Measurements from ENCODE around the gene TRIP4.
"Not testable (repeated sequence)": the region's sequence is repeated elsewhere in the genome, so short reads cannot be mapped to it uniquely, and the experiment has no call there.

The TRIP4 gene

DNA sequence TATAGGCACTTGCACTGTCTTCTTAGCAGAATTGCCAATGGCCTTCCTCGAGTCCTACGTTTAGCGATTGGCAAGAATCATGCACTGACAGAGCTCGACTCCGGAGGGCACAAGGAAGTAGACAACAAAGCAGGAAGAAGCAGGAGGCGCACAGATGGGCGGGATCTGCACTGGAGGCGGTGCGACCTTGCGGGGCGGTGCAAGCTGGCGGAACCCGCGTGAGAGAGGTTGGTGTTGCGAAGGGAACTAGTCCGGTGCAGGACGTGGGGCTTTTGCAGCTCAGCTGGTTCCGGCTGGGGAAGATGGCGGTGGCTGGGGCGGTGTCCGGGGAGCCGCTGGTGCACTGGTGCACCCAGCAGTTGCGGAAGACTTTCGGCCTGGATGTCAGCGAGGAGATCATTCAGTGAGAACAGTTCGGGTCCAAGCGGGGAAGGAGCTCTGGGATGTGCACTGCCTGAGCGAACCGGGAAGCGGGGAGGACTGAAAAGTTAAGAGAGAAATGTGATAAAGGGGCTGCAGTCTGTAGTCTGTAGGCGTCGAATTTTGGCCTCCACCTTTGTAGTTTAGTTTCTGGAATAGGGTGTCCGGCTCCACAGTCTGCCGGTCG lies at the start of gene TRIP4:
TSS of gene TRIP4 (plus strand) at position 275 of the 607 bp plus-strand sequence. CDS start at position 303, 28 bp downstream.
- DNase-seq, result peak; percentile 99

DNA sequence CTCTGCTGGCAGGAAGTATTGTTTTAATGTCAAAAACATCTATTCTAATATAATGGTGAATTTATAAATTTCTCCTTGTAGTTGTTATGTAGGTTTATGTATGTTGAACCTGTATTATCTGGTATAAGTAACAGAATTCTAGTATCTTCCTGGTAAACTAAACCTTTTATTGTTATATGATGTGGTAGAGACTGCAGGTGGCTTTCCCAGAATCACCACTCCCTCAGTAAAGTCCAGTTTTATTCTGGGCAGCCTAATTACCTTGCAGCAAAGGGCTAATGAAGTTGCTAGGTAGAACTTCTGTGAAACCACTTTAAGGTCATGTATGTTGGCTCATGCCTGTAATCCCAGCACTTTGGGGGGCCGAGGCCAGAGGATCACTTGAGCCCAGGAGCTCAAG lies 47.3 kb upstream of the TRIP4 start:
- DNase-seq, result no peak

GRCh38 chr15:64341961-64342360 lies 45.7 kb upstream of the TRIP4 start:
- no peak for DNase-seq

GRCh38 chr15:64343222-64343621 lies 44.4 kb upstream of the TRIP4 start:
- no peak for DNase-seq

- no peak for DNase-seq
Measured at GRCh38 chr15:64343841-64344240, 43.8 kb upstream of the TRIP4 start.

- DNase-seq, result no peak
Measured at GRCh38 chr15:64344651-64345294, 42.9 kb upstream of the TRIP4 start.

DNA sequence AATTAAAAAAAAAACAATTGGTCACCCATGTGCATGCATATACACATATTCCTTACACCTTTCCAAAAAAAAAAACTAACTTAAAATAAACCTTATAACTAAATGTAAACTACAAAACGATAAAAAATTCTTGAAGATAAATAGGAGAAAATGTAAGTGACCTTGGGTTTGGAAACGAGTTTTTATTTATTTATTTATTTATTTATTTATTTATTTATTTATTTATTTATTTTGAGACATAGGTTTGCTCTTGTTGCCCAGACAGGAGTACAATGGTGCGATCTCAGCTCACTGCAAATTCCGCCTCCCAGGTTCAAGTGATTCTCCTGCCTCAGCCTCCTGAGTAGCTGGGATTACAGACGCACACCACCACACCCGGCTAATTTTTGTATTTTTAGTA lies 41.4 kb upstream of the TRIP4 start:
- not testable (repeated sequence) for DNase-seq

DNA sequence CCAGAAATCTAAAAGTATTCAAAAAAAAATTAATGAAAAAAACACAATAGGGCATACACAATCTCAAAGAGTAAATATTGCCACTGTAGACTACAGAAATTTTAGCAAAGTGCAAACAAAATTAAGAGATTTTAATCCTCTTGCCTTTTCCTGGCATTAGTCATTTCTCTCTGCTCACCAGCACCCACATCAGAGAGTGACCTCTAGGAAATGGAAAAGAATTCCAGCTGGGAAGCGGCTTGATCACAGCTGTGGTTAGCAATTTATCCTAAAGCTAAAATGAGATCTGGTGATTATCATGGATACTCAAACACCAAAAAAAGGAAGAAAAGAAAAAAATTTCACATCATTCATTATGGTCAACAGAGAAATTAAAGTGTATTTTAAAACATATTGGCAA lies 39.2 kb upstream of the TRIP4 start:
- no peak for DNase-seq

DNA sequence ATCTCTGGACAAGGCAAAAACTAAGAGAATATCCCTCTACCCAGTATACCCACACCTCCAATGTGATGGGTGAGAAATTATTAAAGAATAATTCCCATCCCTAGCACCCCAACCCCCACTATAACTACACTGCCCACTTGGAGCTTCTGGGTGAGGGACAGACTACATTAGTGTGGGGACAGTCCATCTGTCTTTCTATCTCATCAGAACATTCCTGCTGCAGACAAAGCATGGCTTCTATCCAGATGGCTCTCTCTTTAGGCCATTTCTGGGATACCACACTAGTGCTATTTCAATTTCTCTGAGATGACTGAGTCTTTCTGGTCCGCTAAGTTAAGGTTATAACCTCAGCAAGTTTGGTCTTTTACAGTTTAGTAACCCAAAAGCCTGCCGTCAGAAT lies 38.3 kb upstream of the TRIP4 start:
- no peak for DNase-seq

DNA sequence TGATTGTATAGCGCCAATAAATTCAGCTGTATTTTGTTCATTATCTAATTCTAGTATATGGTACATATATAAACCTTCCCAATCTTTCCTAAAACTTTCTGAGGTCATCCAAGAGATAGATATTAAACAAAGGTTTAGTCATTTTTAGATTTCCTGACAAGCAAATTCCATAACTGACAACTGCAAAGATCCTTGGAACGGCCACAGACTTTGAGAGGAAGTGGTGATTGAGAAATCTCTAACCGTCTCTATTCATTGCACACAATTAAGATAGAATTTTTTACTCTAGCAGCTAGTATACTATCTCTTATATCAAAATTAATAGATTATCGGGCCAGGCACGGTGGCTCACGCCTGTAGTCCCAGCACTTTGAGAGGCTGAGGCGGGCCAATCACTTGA lies 36.4 kb upstream of the TRIP4 start:
- DNase-seq, result no peak

DNA sequence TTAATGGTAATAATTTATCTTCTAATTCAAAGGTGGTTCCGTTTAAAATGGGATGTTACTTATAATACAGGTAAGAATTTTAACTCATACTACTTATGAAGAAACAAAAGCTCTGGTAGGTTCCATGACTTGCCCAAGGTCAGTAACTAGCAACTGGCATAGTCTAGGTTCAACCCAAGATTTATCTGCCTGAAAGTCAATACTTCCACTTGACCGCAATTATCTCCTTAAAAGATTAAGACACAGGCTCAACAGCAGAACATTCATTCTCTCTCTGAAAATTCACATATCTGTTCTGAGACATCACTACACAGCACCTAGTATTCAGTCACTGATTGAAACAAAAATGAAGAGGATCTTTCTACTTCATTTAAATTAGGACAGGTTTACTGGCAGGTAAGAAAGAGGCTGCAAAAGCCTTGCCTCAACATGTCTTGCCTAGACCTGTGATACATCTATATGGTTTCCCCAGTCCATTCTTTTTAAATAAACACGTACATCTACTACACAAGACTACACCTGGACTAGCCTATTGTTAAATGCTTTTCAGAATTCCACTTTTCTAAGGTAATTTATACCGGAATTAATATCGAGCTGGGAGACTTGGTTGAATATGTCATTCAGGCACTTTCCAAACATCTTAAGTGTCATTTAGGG lies 32.8 kb upstream of the TRIP4 start:
- no peak for DNase-seq

DNA sequence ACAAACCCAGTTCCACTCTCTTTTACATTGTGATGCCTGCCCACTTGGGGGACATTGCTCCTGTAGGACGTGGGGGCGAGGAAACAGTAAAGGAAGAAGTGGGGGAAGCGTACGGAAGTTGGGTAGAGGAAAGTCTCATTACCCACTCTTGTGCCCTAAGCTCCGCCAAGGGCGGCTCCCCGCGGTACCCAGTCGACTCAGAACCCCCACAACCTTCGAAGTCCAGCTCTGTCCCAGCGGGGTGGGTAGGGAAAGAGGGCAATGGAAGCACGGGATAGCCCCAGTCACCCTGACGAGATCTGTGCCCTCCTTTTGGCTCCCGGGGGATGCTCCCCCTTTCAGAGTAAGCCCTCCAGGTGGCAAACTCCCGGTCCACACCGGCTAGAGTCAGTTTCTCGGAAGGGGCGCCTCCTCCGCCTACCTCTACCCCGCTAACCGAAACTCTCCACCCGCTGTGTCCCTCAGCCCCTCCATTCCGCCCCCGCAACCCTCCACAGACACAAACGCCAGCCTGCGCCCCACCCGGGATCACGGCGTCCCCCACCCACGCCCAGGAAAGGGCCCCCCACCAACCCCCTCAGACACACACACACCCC lies 32.2 kb upstream of the TRIP4 start:
- peak; percentile 51 for DNase-seq

DNA sequence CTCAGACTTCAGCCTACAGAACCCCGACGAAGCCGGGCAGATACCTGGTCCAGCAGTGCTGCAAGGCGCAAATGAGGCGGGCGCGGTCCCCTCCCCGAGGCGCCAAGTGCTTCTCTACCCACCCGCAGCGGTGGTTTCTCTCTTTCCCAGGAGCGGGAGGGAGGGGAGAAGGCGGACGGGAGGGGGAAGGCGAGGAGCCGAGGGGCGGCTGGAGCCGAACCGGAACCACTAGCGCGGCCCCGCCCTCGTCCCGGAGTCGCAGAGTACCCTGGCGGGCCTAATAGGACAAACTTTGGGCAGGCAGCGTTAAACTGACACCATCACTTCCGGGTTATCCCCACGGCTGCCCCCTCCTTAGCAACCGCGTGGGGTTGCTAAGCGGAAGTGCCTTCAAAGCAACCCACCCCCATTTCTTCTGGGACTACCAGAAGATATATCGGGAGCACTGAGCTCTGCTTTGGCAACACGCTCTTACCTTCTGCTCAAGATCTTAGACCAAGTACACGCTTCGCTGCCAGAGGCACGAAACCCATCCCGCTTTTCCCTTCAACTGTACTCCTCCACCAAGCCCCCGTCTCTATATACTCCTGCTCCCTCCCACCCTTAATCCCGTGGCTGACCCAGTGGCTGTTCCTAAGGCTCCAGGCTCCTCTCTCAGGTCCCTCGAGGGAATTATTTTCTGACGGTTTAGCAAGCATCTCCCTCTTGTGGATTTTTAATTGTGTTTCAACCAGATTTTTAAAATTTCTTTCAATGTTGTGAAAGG lies 31.5 kb upstream of the TRIP4 start, which contains the start of gene CSNK1G1:
TSS of gene CSNK1G1 (minus strand) at position 230 of the 766 bp plus-strand sequence. CDS start 55,674 bp downstream, outside the sequence.
- peak; percentile 99 for DNase-seq

DNA sequence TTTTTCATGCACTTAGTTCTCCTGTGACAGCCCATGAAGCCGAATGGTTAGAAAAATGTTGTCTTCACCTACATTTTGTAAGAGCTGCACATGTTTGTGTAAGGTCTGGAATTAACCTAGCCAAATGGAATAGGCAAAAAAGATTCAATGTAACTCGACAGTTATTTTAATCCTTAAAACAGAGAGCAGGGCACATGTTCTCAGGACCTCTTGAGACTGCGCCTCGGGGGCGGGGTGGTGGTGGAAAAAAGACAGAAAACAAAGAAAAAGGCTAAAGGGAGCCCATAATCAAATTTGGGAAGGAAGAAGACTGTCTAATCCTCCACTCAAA lies 31.0 kb upstream of the TRIP4 start:
- no peak for DNase-seq

GRCh38 chr15:64361259-64361658 lies 26.4 kb upstream of the TRIP4 start:
- no peak for DNase-seq

DNA sequence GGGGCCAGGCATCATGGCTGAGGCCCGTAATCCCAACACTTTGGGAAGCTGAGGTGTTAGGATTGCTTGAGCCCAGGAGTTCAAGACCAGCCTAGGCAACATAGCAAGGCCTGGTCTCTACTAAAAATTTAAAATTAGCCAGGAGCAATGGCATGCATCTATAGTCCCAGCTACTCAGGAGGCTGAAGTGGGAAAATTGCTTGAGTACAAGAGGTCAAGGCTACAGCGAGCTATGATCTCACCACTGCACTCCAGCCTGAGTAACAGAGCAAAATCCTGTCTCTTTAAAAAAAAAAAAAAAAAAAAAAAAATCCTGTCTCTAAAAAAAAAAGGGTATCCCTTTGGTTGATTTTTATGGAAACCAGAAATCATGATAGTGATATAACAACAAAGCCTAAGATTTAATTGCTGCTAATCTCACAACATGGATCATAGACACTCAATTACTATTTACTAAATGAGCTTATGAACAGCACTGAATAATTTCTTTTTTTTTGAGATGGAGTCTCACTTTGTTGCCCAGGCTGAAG lies 18.5 kb upstream of the TRIP4 start:
- no peak for DNase-seq

GRCh38 chr15:64371383-64371782 lies 16.3 kb upstream of the TRIP4 start:
- not testable (repeated sequence) for DNase-seq

DNA sequence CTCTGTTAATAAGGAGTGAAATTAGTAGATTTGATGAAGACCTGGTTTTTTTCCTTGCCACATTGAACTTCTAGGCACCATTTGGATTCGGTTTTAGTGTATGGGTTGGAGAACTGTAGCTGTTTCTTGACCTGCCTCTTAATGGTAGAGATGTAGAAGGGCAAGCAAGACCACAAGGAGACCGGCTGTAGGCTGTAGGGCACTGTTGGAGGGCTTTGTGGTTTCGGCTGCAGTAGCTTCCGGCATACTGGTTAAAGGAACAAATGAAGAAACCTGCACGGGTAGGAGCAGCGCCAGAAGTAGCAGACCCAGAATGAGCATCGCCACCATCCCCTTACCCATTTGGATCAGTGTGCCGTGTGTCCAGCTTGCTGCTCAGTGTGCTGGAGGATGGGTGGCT lies 14.3 kb upstream of the TRIP4 start:
- DNase-seq, result no peak

GRCh38 chr15:64379216-64379960 lies 8.2 kb upstream of the TRIP4 start:
- DNase-seq, result no peak

DNA sequence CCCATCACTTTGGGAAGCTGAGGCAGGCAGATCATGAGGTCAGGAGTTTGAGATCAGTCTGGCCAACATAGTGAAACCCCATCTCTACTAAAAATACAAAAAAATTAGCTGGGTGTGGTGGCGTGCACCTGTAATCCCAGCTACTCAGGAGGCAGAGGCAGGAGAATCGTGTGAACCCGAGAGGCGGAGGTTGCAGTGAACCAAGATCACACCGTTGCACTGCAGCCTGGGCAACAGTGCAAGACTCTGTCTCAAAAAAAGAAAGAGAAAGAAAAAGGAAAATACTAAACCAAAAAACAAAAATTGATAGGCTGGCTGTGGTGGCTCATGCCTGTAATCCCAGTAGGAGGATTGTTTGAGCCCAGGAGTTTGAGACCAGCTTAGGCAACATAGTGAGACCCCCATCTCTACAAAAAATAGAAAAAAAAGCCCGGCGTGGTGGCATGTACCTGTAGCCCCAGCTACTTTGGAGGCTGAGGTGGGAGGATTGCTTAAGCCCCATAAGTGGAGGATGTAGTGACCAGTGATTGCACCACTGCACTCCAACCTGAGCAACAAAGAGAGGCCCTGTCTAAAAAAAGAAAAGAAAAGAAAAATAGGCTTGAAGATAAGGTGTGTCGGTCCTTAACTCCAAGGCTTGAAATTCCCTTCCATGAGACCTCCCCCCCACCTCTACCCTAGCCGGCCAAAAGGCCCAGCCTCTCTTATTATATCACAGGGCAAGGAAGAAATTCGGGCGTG lies 7.3 kb upstream of the TRIP4 start:
- DNase-seq, result not testable (repeated sequence)

DNA sequence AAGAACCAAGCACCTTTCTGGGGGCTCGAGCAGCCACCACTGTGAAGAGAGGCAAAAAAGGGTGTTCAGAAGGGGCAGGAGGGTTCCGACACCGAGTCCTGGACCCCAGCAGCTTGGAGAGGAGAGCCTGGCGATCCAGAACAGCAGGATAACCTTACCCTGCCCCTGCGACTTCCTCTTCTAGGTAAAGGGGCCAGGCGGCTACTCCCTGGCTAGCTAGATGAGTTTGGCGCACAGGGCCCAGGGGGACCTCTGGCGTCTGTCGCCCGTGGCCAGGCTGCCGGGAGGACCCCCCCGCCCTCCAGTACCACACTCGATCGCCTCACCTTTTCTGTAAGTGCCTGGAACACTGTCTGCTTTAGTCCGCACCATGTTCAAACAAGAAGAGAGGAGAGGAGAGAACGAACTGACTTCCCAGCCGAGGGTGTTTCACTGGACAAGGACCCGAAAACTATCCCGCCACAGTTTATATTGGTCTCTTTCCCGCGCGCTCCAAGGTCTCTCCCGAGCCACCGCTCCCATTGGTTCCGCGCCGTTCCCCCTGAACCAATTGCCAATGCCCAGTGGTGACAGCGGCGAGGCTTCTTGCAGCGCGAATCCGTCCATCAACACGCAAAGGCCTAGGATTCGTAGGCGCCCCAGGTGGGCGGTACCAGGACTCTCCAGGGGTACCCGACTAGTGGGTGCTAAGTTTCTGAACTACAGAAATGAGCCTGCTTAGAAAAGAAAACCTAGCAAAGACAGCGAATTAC lies 6.5 kb upstream of the TRIP4 start, which contains the start of gene PCLAF:
TSS of gene PCLAF (minus strand) at position 442 of the 752 bp plus-strand sequence. CDS start at position 372, 70 bp downstream.
- peak; percentile 98 for DNase-seq
